Measurements from ENCODE around the gene ADRA2C.

Gene ADRA2C

DNA sequence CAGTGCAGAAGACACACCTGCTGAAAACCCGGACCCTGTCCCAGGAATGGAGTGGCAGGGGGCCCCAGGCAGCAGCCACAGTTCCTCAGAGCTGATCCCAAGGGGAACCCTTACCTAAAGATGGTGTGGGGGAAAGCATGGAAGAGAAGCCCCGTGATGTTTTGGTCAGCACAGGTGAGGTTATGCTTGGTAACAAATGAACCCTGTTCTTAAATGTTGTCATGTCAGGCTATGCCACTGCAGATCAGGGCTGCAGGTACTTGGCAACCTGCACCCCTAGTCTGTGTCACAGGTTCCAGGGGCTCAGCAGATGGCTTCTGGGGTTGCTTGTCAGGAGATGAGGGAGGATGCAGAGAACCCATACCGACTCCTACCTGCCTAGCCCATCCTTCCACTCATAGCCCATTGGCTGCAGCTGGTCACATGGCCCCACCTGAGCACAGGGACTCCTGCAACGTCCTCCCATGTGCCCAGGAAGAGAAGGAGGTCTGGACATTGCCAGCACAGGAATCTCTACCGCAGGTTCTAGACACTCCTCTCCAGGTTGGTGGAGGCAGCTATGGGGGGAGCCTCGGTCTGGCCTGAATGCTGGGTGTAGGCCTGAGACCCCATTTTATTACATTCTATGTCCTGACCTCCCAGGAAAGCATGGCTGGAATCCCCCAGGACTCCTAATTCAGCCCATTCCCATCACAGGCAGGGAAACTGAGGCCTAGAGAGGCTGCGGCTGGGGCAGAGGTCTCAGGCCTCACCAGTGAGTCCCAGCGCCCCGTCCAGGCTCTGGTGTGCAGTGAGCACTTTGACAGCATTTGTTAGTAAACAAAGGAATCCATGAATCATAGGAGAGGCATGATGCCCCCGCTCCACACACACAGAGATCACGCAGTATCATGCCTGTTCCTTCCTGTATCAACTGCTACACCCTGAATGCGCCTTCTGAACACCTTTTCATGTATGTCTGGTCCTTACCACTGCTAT is 51.1 kb downstream of the ADRA2C start:
- DNase-seq, result no peak
